Prostate gland (tissue), 2 donors: ENCODE data around the gene MBNL1.

ENCODE experiments used
- CTCF ChIP-seq, 4 experiments: fragments of 200-600 bp in 2 of 4; fragments of 450-650 bp in 2 of 4; sonication (generic) in 2 of 4; IDR thresholded peaks; 1 replicate in 3 of 4; 2 replicates in 1 of 4; pipeline ENCODE4 v1.5.1; 2016 to 2019; ENCODE audit warnings: antibody characterized with exemption in 4 of 4, mild to moderate bottlenecking in 2 of 4, moderate library complexity in 2 of 4
- POLR2A ChIP-seq: fragments of 450-650 bp; IDR thresholded peaks from one replicate; pipeline ENCODE4 v1.6.1; 2016; ENCODE audit warnings: antibody characterized with exemption, mild to moderate bottlenecking
- POLR2AphosphoS5 ChIP-seq: sonication (generic); formaldehyde crosslinking; IDR thresholded peaks from one replicate; pipeline ENCODE4 v1.6.1; 2017; ENCODE audit warnings: antibody characterized with exemption

- TF ChIP-seq POLR2AphosphoS5 = no peak
- no peak for TF ChIP-seq CTCF (IDR thresholded peaks at IDR 0.05)
- no peak for TF ChIP-seq POLR2A
Measured at GRCh38 chr3:152333928-152334327, 65.2 kb downstream of the MBNL1 start.
